Neural progenitor cell (in vitro differentiated cells): ENCODE results near the gene SFT2D3.

Experiments
- EZH2 ChIP-seq: fragments of 200-600 bp; sonication (generic); IDR thresholded peaks from 2 replicates; pipeline ENCODE4 v1.6.1; 2017; ENCODE audit warnings: antibody characterized with exemption, mild to moderate bottlenecking, moderate library complexity
- EZH2phosphoT487 ChIP-seq: fragments of 200-600 bp; sonication (generic); IDR thresholded peaks from 2 replicates; pipeline ENCODE4 v1.6.1; 2017; ENCODE audit warnings: antibody characterized with exemption
- TF ChIP-seq, protein P1 (sequence below): fragments of 200-600 bp; sonication (generic); IDR thresholded peaks from 2 replicates; pipeline ENCODE4 v1.5.1; 2017; ENCODE audit warnings: antibody characterized with exemption, mild to moderate bottlenecking

DNA sequence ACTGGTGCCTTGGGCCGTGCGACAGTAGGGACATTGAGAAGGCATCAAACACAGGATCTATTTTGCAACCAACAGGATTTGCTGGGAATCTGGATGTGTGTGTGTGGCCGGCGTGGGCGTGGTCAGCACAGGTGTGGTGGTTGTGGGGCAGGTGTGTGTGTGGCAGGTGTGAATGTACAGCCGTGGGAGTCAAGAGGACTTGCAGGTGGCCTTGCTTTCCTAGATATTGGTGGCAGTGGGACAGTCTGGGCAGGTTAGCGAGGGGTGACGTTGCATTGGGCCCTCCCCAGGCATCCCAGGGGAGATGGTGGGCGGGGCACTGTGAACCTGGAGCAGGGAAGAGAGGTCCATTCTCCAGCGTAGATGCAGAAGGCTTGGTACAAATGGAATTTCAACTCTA lies 22.8 kb upstream of the SFT2D3 start:
- TF ChIP-seq EZH2phosphoT487 = no peak
- TF ChIP-seq EZH2 = no peak
- TF ChIP-seq, protein P1, sequence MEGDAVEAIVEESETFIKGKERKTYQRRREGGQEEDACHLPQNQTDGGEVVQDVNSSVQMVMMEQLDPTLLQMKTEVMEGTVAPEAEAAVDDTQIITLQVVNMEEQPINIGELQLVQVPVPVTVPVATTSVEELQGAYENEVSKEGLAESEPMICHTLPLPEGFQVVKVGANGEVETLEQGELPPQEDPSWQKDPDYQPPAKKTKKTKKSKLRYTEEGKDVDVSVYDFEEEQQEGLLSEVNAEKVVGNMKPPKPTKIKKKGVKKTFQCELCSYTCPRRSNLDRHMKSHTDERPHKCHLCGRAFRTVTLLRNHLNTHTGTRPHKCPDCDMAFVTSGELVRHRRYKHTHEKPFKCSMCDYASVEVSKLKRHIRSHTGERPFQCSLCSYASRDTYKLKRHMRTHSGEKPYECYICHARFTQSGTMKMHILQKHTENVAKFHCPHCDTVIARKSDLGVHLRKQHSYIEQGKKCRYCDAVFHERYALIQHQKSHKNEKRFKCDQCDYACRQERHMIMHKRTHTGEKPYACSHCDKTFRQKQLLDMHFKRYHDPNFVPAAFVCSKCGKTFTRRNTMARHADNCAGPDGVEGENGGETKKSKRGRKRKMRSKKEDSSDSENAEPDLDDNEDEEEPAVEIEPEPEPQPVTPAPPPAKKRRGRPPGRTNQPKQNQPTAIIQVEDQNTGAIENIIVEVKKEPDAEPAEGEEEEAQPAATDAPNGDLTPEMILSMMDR = no peak
